Neural cell (in vitro differentiated cells): Measurements from ENCODE around the gene RNF187.

Experiments used
- EZH2 ChIP-seq: fragments of 200-600, 300-800 bp; shearing (Covaris generic), sonication (generic); IDR thresholded peaks from 2 replicates; pipeline ENCODE4 v1.6.1; 2014; ENCODE audit warnings: antibody characterized with exemption, low read length, borderline replicate concordance, mild to moderate bottlenecking; ENCODE audit not compliant: insufficient read depth, poor library complexity, severe bottlenecking
- MXI1 ChIP-seq: fragments of 450-650 bp; conservative IDR thresholded peaks from 2 replicates; pipeline ENCODE4 v1.6.1; 2014; ENCODE audit warnings: antibody characterized with exemption, mild to moderate bottlenecking; ENCODE audit not compliant: poor library complexity, severe bottlenecking
- TF ChIP-seq, protein P1 (sequence below): fragments of 450-650 bp; IDR thresholded peaks from 2 replicates; pipeline ENCODE4 v1.5.1; 2014; ENCODE audit warnings: antibody characterized with exemption, mild to moderate bottlenecking, moderate library complexity; ENCODE audit not compliant: poor library complexity, severe bottlenecking

GRCh38 chr1:228448372-228448771 lies 38.8 kb upstream of the RNF187 start:
- TF ChIP-seq, protein P1, sequence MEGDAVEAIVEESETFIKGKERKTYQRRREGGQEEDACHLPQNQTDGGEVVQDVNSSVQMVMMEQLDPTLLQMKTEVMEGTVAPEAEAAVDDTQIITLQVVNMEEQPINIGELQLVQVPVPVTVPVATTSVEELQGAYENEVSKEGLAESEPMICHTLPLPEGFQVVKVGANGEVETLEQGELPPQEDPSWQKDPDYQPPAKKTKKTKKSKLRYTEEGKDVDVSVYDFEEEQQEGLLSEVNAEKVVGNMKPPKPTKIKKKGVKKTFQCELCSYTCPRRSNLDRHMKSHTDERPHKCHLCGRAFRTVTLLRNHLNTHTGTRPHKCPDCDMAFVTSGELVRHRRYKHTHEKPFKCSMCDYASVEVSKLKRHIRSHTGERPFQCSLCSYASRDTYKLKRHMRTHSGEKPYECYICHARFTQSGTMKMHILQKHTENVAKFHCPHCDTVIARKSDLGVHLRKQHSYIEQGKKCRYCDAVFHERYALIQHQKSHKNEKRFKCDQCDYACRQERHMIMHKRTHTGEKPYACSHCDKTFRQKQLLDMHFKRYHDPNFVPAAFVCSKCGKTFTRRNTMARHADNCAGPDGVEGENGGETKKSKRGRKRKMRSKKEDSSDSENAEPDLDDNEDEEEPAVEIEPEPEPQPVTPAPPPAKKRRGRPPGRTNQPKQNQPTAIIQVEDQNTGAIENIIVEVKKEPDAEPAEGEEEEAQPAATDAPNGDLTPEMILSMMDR, result no peak
- TF ChIP-seq EZH2 (no peak), MXI1 (no peak)
